ENCODE data around the gene SWT1. TPM values are rescaled to one million over a fixed set of nuclear protein-coding genes. Genes with fewer than 3 reads are reported as not detected.

SWT1 gene
- total RNA-seq, 4 donors from 2014 or later: 8.2 to 16.0 (median 11.7) TPM

GRCh38 chr1:185257950-185258208 lies 100.9 kb downstream of the SWT1 start:
- no peaks in the 10 kb centered on the region for H3K9me3 ChIP-seq
- no peaks in the 10 kb centered on the region for H3K36me3 ChIP-seq
- peak overlapping the region in 2 of 4 donors; percentile 29 to 44 for H3K27ac ChIP-seq
- peak overlapping the region in 1 of 4 donors; percentile 31 for H3K4me3 ChIP-seq
- no peaks in the 10 kb centered on the region for H3K27me3 ChIP-seq
- TF ChIP-seq EP300 (IDR thresholded peaks at IDR 0.05): no peak
- TF ChIP-seq CTCF (IDR thresholded peaks at IDR 0.05): no peak
- WGBS, 2 donors: 48 to 56% methylated on average over 2 of the region's 2 CpGs
- peaks cover 0 to 8% (median 0%) of the 10 kb centered on the region in 4 donors for H3K4me1 ChIP-seq
- DNase-seq (ENCODE audit: low spot score in 2 of 2): no peak

- 91 to 94% methylated on average over 1 of the region's 1 CpG for WGBS, 2 donors
- TF ChIP-seq CTCF (IDR thresholded peaks at IDR 0.05): no peak
- TF ChIP-seq EP300 (IDR thresholded peaks at IDR 0.05): no peak
- no peak for TF ChIP-seq POLR2A (IDR thresholded peaks at IDR 0.05)
Observed at GRCh38 chr1:185258676-185259075, 101.7 kb downstream of the SWT1 start.

GRCh38 chr1:185260611-185261010 lies 103.6 kb downstream of the SWT1 start:
- DNase-seq (ENCODE audit: low spot score in 2 of 2): no peak
- Histone ChIP-seq H3K27me3 (no peaks in the 10 kb centered on the region), H3K36me3 (no peaks in the 10 kb centered on the region), H3K27ac (no peak overlapping the region), H3K9me3 (no peaks in the 10 kb centered on the region), H3K4me3 (no peak overlapping the region), H3K4me1 (peaks cover 0 to 8% (median 0%) of the 10 kb centered on the region in 4 donors)
- 78 to 83% methylated on average over 1 of the region's 1 CpG for WGBS, 2 donors
- no peak for TF ChIP-seq POLR2A (IDR thresholded peaks at IDR 0.05)
- TF ChIP-seq EP300 (IDR thresholded peaks at IDR 0.05): no peak
- TF ChIP-seq CTCF (IDR thresholded peaks at IDR 0.05): no peak

More at GRCh38 chr1:185258676-185259075, 101.7 kb downstream of the SWT1 start:
- no peaks in the 10 kb centered on the region for H3K27me3 ChIP-seq
- no peak for DNase-seq (ENCODE audit: low spot score in 2 of 2)
- H3K27ac ChIP-seq: no peak overlapping the region
- no peaks in the 10 kb centered on the region for H3K36me3 ChIP-seq
- H3K4me1 ChIP-seq: peaks cover 0 to 8% (median 0%) of the 10 kb centered on the region in 4 donors
- H3K4me3 ChIP-seq: no peak overlapping the region
- H3K9me3 ChIP-seq: no peaks in the 10 kb centered on the region

GRCh38 chr1:185262151-185262550 lies 105.2 kb downstream of the SWT1 start:
- Histone ChIP-seq H3K27ac (no peak overlapping the region), H3K4me3 (no peak overlapping the region), H3K36me3 (no peaks in the 10 kb centered on the region), H3K9me3 (no peaks in the 10 kb centered on the region), H3K27me3 (no peaks in the 10 kb centered on the region), H3K4me1 (peaks cover 0 to 8% (median 0%) of the 10 kb centered on the region in 4 donors)
- no peak for DNase-seq (ENCODE audit: low spot score in 2 of 2)
- WGBS, 2 donors: 91 to 100% methylated on average over 1 of the region's 1 CpG
- TF ChIP-seq CTCF (IDR thresholded peaks at IDR 0.05) (no peak), POLR2A (IDR thresholded peaks at IDR 0.05) (no peak), EP300 (IDR thresholded peaks at IDR 0.05) (no peak)

GRCh38 chr1:185263292-185263691 lies 106.3 kb downstream of the SWT1 start:
- DNase-seq (ENCODE audit: low spot score in 2 of 2): no peak
- Histone ChIP-seq H3K4me3 (no peak overlapping the region), H3K27ac (no peak overlapping the region), H3K36me3 (no peaks in the 10 kb centered on the region), H3K27me3 (no peaks in the 10 kb centered on the region), H3K9me3 (no peaks in the 10 kb centered on the region), H3K4me1 (peaks cover 0 to 12% (median 0%) of the 10 kb centered on the region in 4 donors)
- 92 to 93% methylated on average over 3 of the region's 3 CpGs for whole genome bisulfite sequencing, 2 donors
- TF ChIP-seq CTCF (IDR thresholded peaks at IDR 0.05) (no peak), POLR2A (IDR thresholded peaks at IDR 0.05) (no peak), EP300 (IDR thresholded peaks at IDR 0.05) (no peak)

Measured in tibial nerve (tissue), 4 donors.